Cerebellar nuclear complex (tissue), 1 donor: ENCODE data around the gene HDAC5.

Experiments used
- DNase-seq, 2 experiments: peaks; one replicate each; lab custom pipeline; 2025; lab: John Stamatoyannopoulos, UW

The HDAC5 gene

GRCh38 chr17:44087319-44087718 lies 36.1 kb downstream of the HDAC5 start:
- no peak for DNase-seq

GRCh38 chr17:44086364-44087311 lies 36.8 kb downstream of the HDAC5 start:
- DNase-seq: no peak

DNA sequence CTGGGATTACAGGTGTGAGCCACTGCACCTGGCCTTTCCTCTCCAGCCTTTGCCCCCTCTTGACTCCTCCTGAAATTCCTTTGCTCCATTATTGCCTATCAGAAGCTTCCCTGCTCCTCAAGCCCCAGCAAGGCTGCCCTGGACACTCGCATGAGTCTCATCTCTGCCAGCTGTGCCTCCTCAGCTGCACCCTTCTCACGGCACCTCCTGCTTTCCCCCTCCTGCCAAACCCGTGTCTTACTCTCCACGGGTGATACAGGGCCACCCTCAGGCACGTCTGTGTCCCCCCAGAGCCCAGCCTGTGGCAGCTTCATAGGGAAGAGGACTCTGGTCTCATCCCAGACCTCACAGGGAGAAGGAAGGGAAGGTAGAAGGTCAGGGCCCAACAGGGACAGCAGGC lies 37.5 kb downstream of the HDAC5 start:
- DNase-seq: no peak

GRCh38 chr17:44084921-44085320 lies 38.5 kb downstream of the HDAC5 start:
- DNase-seq: no peak

GRCh38 chr17:44084131-44084538 lies 39.3 kb downstream of the HDAC5 start:
- no peak for DNase-seq

DNA sequence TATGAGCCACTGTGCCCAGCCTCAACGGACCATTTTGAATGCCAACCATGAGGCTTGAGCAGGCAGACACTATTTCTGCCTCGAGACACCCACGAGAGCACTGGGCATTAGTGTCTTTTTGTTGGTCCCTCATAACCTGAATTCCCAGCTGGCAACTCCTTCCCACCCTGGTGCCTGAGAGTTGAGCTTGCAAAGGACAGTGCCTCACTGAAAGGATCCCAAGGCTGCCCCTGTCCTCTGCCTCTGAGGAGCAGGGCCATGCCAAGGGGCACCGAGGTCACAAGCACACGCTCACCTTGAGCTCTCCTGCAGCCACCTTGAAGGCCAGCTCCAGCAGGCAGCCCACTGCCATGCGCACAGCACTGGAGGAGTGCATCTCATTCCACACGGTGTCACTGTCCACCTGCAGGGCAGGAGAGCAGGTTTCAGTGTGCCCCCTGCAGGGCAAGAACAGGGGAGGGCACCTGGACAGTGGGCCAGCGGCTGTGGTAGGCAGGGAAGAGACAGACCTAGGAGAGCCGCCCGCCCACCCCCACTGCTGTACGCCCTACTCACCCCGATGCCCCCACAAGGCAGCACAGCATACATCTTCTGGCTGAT lies 40.1 kb downstream of the HDAC5 start:
- no peak for DNase-seq

DNA sequence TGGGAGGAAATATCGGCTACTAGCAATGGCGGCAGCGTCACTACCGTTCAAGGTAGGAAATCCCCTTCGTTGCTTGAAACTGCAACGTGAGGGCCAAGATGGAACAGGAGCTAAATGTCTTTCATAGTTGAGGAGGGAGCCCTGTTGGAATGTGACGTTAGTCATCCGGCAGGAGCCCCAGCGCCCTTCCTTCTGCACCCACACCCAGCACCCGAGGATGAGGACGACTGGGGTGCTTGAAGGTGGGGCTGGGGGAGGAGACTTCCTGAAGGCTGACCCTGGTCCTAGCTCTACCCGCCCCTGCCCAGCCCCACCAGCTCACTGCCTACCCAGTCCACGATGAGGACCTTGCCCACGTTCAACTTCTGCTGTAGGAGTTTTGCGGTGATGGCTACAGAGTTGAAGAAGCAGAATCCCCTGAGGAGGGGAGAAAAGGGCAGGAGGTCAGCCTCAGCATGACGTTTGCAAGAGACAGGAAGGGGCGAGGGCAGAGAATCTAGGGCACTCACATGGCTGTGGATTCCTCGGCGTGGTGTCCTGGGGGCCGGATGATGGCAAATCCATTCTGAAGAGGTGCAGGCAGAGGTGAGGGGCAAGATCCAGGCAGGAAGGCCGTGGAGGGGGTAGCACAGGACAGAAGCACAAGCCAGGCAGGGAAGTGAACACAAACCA lies 41.0 kb downstream of the HDAC5 start:
- no peak for DNase-seq

- DNase-seq: no peak
These were observed 41.8 kb downstream of the HDAC5 start for GRCh38 chr17:44081681-44082080.

- no peak for DNase-seq
These were observed 43.3 kb downstream of the HDAC5 start for GRCh38 chr17:44079877-44080821.

DNA sequence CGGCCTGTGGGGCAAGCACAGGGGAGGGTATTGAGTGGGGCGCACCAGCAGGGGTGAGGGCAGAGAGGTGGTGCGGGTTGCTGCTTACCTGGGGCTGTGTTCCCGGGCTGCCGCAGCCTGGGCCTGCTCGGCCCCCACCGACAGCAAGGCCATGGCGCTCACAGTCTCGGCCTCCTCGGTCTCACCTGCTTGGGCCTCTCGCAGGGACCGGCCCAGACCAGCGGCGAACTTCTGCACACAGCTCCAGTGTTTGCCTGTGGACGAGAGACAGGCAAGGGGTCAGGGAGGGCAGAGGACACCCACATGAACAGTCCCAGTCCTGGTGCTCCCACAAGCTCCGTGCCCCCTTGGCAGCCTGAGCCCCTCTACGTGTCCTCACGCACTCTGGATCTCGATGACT lies 45.0 kb downstream of the HDAC5 start:
- no peak for DNase-seq

GRCh38 chr17:44077595-44077909 lies 45.9 kb downstream of the HDAC5 start:
- DNase-seq: no peak

- no peak for DNase-seq
These were observed 46.5 kb downstream of the HDAC5 start for GRCh38 chr17:44076716-44077594.

- DNase-seq: no peak
These were observed 47.7 kb downstream of the HDAC5 start for GRCh38 chr17:44075598-44076293.

- no peak for DNase-seq
These were observed 48.5 kb downstream of the HDAC5 start for GRCh38 chr17:44074911-44075285.

- DNase-seq: no peak
These were observed 49.1 kb downstream of the HDAC5 start for GRCh38 chr17:44074231-44074910.

GRCh38 chr17:44071772-44072171 lies 51.7 kb downstream of the HDAC5 start:
- DNase-seq: no peak

- DNase-seq: no peak
These were observed 52.3 kb downstream of the HDAC5 start for GRCh38 chr17:44071198-44071520.

GRCh38 chr17:44070455-44071197 lies 52.8 kb downstream of the HDAC5 start, which contains the start of gene G6PC3:
TSS of gene G6PC3 (plus strand) at chr17:44070735. CDS start at chr17:44070966, 231 bp downstream.
- DNase-seq: peak; percentile 60 to 89

DNA sequence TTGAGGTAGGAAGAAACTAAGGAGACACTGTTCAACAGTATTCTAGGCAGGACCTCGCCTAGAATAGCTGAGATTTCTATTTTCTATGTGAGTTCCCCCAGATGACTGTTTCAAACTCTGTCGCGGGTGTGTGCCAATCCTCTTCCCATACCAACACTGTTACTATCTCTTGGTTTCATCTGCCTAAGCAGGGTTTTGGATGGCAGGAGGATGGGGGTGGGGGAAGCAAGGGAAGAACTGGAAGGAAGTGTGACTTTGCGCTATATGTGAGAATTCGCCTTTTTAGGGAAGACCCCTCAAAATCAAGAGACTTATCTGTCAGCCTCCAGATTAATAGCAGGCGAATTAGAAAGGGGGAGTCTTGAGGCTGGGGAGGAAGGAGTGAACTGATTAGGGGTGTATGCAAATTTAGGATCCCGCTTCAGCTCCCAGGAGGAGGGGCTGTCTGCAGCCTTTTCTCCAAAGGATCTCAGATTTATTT lies 53.4 kb downstream of the HDAC5 start:
- no peak for DNase-seq
